ENCODE data around the gene C12orf54. TPM values are rescaled to one million over a fixed set of nuclear protein-coding genes. Genes with fewer than 3 reads are reported as not detected.

The C12orf54 gene
- total RNA-seq, 2 experiments from 2014 or later, result not detected

- Histone ChIP-seq H2AFZ (ENCODE audit: low read length) (no peak overlapping the region), H3K4me3 (ENCODE audit: low read depth, low read length, poor library complexity, severe bottlenecking) (no peak overlapping the region), H3K9me2 (ENCODE audit: insufficient read depth, low read length) (no peaks in the 10 kb centered on the region), H3K36me3 (ENCODE audit: insufficient read depth, low read length) (no peaks in the 10 kb centered on the region), H4K20me1 (ENCODE audit: insufficient read depth, low read length) (no peaks in the 10 kb centered on the region), H3K9me3 (ENCODE audit: low read length) (no peaks in the 10 kb centered on the region), H3K27ac (ENCODE audit: low read depth, low read length, poor library complexity, severe bottlenecking) (no peak overlapping the region), H3K4me2 (ENCODE audit: low read length) (no peak overlapping the region), H3K79me2 (ENCODE audit: insufficient read depth, low read depth, low read length) (no peaks in the 10 kb centered on the region), H3K4me1 (ENCODE audit: insufficient read depth, low read length, poor library complexity, severe bottlenecking) (no peaks in the 10 kb centered on the region)
- peak; percentile 10 for DNase-seq (ENCODE audit: low spot score)
- BruUV-seq (replicated peaks), result no TSS peak
- no peak for TF ChIP-seq EZH2phosphoT487 (IDR thresholded peaks at IDR 0.05; ENCODE audit: borderline replicate concordance, low read depth, low read length)
- peak; percentile 48; the same call in 1 of the 2 replicates for TF ChIP-seq CTCF (conservative IDR thresholded peaks at IDR 0.05; ENCODE audit: low read length)
- ChIA-PET POLR2A (interaction anchor here (0.9 kb wide), 1 partner anchor 15 kb away, joined by 3 read pairs; no protein-coding TSS in a partner anchor), CTCF (ENCODE audit: unreplicated experiment) (no interaction called here)
- intact Hi-C loops (cut with micrococcal nuclease; ENCODE audit: unreplicated experiment), result no loop called here
Measured at GRCh38 chr12:48442179-48442847, 40.0 kb upstream of the C12orf54 start.

GRCh38 chr12:48445538-48445937, 36.8 kb upstream of the C12orf54 start:
- no peaks in the 10 kb centered on the region for H3K4me1 ChIP-seq (ENCODE audit: insufficient read depth, low read length, poor library complexity, severe bottlenecking)
- H2AFZ ChIP-seq (ENCODE audit: low read length), result no peak overlapping the region
- no peaks in the 10 kb centered on the region for H3K36me3 ChIP-seq (ENCODE audit: insufficient read depth, low read length)
- no TSS peak for BruUV-seq (replicated peaks)
- H3K4me2 ChIP-seq (ENCODE audit: low read length), result no peak overlapping the region
- intact Hi-C loops (cut with micrococcal nuclease; ENCODE audit: unreplicated experiment), result no loop called here
- H3K79me2 ChIP-seq (ENCODE audit: insufficient read depth, low read depth, low read length), result no peaks in the 10 kb centered on the region
- ChIA-PET CTCF (ENCODE audit: unreplicated experiment) (no interaction called here), POLR2A (interaction anchor here (0.7 kb wide), 1 partner anchor 106 kb away, joined by 3 read pairs; no protein-coding TSS in a partner anchor)
- no peaks in the 10 kb centered on the region for H3K9me3 ChIP-seq (ENCODE audit: low read length)
- TF ChIP-seq CTCF (conservative IDR thresholded peaks at IDR 0.05; ENCODE audit: low read length), result no peak
- no peak for TF ChIP-seq EZH2phosphoT487 (IDR thresholded peaks at IDR 0.05; ENCODE audit: borderline replicate concordance, low read depth, low read length)
- H3K4me3 ChIP-seq (ENCODE audit: low read depth, low read length, poor library complexity, severe bottlenecking), result no peak overlapping the region
- no peak for DNase-seq (ENCODE audit: low spot score)
- H3K9me2 ChIP-seq (ENCODE audit: insufficient read depth, low read length), result no peaks in the 10 kb centered on the region
- H4K20me1 ChIP-seq (ENCODE audit: insufficient read depth, low read length), result no peaks in the 10 kb centered on the region
- no peak overlapping the region for H3K27ac ChIP-seq (ENCODE audit: low read depth, low read length, poor library complexity, severe bottlenecking)

- ChIA-PET POLR2A (interaction anchor here (0.7 kb wide), 2 partner anchors 10 to 107 kb away, joined by 3 to 4 read pairs; no protein-coding TSS in a partner anchor), CTCF (ENCODE audit: unreplicated experiment) (no interaction called here)
- Histone ChIP-seq H3K9me3 (ENCODE audit: low read length) (no peaks in the 10 kb centered on the region), H3K9me2 (ENCODE audit: insufficient read depth, low read length) (no peaks in the 10 kb centered on the region), H3K4me2 (ENCODE audit: low read length) (no peak overlapping the region), H2AFZ (ENCODE audit: low read length) (no peak overlapping the region), H3K4me1 (ENCODE audit: insufficient read depth, low read length, poor library complexity, severe bottlenecking) (no peaks in the 10 kb centered on the region), H3K36me3 (ENCODE audit: insufficient read depth, low read length) (no peaks in the 10 kb centered on the region), H3K27ac (ENCODE audit: low read depth, low read length, poor library complexity, severe bottlenecking) (no peak overlapping the region), H4K20me1 (ENCODE audit: insufficient read depth, low read length) (no peaks in the 10 kb centered on the region), H3K4me3 (ENCODE audit: low read depth, low read length, poor library complexity, severe bottlenecking) (no peak overlapping the region), H3K79me2 (ENCODE audit: insufficient read depth, low read depth, low read length) (no peaks in the 10 kb centered on the region)
- BruUV-seq (replicated peaks), result no TSS peak
- TF ChIP-seq EZH2phosphoT487 (IDR thresholded peaks at IDR 0.05; ENCODE audit: borderline replicate concordance, low read depth, low read length) (no peak), CTCF (conservative IDR thresholded peaks at IDR 0.05; ENCODE audit: low read length) (no peak)
- intact Hi-C loops (cut with micrococcal nuclease; ENCODE audit: unreplicated experiment), result no loop called here
- DNase-seq (ENCODE audit: low spot score), result no peak
Measured at GRCh38 chr12:48446161-48446776, 36.0 kb upstream of the C12orf54 start.
